Type B pancreatic cell (in vitro differentiated cells): ENCODE data around the gene KIDINS220. TPM values are rescaled to one million over a fixed set of nuclear protein-coding genes. Genes with fewer than 3 reads are reported as not detected.

Experiments used
- DNase-seq: peaks from one replicate; pipeline ENCODE4 v3.0.0; 2021; ENCODE audit warnings: mixed read lengths; ENCODE audit not compliant: unreplicated experiment; ENCODE audit errors: extremely low spot score
- H3K27ac Mint-ChIP-seq: 2 replicates; pipeline ENCODE4 v1.8.0; 2021; ENCODE audit warnings: mild to moderate bottlenecking, mixed read lengths
- H3K27me3 Mint-ChIP-seq: 2 replicates; pipeline ENCODE4 v1.8.0; 2021; ENCODE audit warnings: mixed read lengths
- H3K36me3 Mint-ChIP-seq: 2 replicates; pipeline ENCODE4 v1.8.0; 2021; ENCODE audit warnings: mixed read lengths
- H3K4me1 Mint-ChIP-seq: one replicate; pipeline ENCODE4 v1.8.0; 2021; ENCODE audit warnings: mixed read lengths; ENCODE audit not compliant: unreplicated experiment
- H3K4me3 Mint-ChIP-seq: 2 replicates; pipeline ENCODE4 v1.8.0; 2021; ENCODE audit warnings: mild to moderate bottlenecking, mixed read lengths
- H3K9me3 Mint-ChIP-seq: 2 replicates; pipeline ENCODE4 v1.8.0; 2021; ENCODE audit warnings: mixed read lengths
- total RNA-seq: library from RNA; stranded (reverse); gene quantifications from 2 replicates; pipeline ENCODE4 v1.2.1, GENCODE V29; 2021; ENCODE audit warnings: low replicate concordance
- TF ChIP-seq, protein P1 (sequence below): fragments of 200-600 bp; sonication (generic); conservative IDR thresholded peaks from 2 replicates; pipeline ENCODE4 v1.5.0; 2021; ENCODE audit warnings: antibody characterized with exemption, mild to moderate bottlenecking

Gene KIDINS220
- total RNA-seq, 1 donor from 2014 or later: 73.1 TPM

DNA sequence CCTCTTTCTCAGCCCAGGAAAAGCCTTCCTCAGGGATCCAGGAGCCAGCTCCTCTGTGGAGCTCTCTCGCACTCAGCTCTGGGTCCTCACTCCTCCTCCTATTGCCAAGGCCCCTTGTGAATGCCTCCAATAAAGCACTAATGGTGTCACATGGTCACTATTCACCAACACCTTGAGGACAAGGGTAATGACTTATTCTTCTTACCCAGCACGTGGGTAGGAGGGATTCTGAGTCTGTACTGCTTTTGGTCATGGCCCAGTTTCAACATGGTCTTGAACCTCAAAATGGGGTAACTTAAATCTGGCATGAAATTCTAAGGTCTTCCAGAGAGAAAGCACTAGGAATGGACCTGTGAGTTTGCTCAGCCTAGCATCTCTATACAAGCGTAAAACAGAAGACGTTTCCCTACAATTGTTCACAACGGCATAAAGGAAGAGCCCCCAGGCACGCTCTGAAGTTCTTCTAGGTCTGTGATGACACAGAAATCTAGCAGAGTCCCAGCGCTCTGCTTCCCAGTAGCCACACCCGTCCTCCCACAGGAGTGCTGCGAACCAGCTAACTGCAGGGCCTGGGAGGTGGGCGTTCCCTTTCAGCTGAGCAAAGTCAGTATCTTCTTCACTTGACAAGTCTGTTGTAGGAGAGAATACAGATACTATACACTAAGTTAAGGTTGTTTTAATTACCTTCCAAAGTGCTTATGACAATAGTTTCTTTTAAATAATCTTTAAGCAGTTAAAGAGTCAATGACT, 14.6 kb upstream of the KIDINS220 start:
- H3K36me3 Mint-ChIP-seq: peaks cover 7% of the 10 kb centered on the region
- no peaks in the 10 kb centered on the region for H3K9me3 Mint-ChIP-seq
- H3K4me3 Mint-ChIP-seq: no peak overlapping the region
- H3K27ac Mint-ChIP-seq: peak overlapping the region; percentile 15
- TF ChIP-seq, protein P1, sequence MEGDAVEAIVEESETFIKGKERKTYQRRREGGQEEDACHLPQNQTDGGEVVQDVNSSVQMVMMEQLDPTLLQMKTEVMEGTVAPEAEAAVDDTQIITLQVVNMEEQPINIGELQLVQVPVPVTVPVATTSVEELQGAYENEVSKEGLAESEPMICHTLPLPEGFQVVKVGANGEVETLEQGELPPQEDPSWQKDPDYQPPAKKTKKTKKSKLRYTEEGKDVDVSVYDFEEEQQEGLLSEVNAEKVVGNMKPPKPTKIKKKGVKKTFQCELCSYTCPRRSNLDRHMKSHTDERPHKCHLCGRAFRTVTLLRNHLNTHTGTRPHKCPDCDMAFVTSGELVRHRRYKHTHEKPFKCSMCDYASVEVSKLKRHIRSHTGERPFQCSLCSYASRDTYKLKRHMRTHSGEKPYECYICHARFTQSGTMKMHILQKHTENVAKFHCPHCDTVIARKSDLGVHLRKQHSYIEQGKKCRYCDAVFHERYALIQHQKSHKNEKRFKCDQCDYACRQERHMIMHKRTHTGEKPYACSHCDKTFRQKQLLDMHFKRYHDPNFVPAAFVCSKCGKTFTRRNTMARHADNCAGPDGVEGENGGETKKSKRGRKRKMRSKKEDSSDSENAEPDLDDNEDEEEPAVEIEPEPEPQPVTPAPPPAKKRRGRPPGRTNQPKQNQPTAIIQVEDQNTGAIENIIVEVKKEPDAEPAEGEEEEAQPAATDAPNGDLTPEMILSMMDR: no peak
- H3K4me1 Mint-ChIP-seq: peaks cover 6% of the 10 kb centered on the region
- DNase-seq: no peak
- no peaks in the 10 kb centered on the region for H3K27me3 Mint-ChIP-seq

DNA sequence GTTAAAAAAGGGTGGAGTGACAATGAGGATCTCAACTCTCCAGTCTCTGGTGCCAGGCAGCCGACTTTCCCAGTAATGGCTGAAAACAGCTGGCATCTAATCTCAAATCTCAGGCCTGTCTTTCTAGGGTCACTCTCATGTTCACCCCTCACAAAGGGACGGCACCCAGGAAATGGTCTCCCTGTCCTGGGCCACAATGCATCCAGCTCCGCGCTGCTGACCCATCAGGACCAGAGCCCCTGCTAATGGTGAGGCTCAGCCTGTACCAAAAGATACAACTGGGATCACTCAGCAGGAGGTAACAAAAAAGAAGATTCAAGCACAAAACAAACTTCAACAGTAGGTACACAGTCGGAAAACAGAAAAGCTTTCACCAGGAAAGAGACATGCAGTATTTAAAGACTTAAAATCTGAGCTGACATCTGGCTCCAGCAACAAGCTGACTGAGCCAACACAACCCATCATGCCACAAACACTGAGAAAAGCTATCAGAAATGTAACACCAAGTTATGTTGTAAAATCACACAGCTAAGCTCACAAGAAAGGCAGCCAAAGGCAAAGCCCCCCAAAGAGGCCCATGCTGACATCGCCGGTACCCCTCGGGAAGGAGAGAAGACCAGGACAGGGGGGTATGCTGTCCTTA, 13.6 kb upstream of the KIDINS220 start:
- no peak for DNase-seq
- Mint-ChIP-seq H3K27me3 (no peaks in the 10 kb centered on the region), H3K9me3 (no peaks in the 10 kb centered on the region), H3K4me1 (peaks cover 6% of the 10 kb centered on the region), H3K4me3 (no peak overlapping the region), H3K27ac (no peak overlapping the region), H3K36me3 (peaks cover 4% of the 10 kb centered on the region)
- TF ChIP-seq, protein P1: no peak

DNA sequence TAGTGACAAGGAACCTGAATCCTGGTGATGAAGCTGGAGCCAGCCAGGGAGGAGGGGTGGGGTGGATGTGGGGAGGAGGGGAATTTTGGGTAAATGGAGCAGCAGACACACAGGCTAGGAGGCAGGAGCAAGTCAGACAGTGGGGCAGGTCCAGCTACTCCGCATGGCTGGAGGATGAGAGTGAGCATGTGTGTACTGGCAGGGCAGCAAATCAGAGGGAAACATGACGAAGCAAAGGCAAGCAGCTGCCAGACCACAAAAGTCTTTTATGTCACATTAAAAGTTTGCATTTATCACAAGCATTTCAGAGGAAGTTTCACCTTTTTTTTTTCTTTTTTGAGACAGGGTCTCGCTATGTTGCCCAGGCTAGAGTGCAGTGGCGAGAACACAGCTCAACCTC, 11.9 kb upstream of the KIDINS220 start:
- H3K27ac Mint-ChIP-seq: no peak overlapping the region

DNA sequence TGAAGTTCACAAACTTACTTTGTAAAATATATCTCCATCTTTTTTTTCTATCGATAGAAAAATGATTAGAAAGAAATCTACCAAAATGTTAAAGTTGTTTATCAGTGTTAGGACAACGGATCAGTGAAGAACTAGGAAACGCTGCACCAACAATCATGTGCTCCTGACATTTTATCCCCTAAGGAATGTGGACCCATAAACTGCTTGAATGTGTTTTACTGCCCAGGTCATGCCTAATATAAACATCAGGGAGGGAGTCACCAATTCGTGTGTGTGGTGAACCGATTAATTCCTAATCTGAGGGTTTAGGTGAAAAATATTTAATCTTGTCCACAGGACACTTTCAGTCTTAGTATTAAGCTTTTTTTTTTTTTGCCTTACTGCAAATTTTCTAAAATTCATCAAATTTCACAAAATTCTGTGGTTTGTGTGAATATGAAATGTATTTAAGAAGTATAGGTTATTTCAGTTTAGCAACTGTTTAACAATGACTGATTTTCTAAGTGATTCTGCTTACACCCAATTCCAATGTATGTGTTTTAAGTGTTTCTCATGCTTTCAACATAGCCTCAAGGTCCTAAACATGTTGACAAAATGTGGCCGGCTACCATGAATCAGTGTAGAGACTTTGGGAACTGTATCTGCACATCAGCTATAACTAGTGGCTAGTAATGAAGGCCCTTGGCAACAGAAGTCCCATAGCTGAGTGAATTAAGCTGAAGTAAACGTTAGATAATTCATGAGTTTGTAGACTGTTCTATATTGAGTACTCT, 11.1 kb upstream of the KIDINS220 start:
- DNase-seq: no peak
- Mint-ChIP-seq H3K9me3 (no peaks in the 10 kb centered on the region), H3K27me3 (no peaks in the 10 kb centered on the region), H3K4me3 (no peak overlapping the region), H3K4me1 (peaks cover 6% of the 10 kb centered on the region), H3K36me3 (peaks cover 3% of the 10 kb centered on the region), H3K27ac (no peak overlapping the region)
- TF ChIP-seq, protein P1: no peak

More for the DNA sequence above, 11.9 kb upstream of the KIDINS220 start:
- Mint-ChIP-seq H3K36me3 (peaks cover 3% of the 10 kb centered on the region), H3K9me3 (no peaks in the 10 kb centered on the region), H3K4me3 (no peak overlapping the region), H3K4me1 (peaks cover 6% of the 10 kb centered on the region), H3K27me3 (no peaks in the 10 kb centered on the region)
- no peak for DNase-seq
- TF ChIP-seq, protein P1: no peak

DNA sequence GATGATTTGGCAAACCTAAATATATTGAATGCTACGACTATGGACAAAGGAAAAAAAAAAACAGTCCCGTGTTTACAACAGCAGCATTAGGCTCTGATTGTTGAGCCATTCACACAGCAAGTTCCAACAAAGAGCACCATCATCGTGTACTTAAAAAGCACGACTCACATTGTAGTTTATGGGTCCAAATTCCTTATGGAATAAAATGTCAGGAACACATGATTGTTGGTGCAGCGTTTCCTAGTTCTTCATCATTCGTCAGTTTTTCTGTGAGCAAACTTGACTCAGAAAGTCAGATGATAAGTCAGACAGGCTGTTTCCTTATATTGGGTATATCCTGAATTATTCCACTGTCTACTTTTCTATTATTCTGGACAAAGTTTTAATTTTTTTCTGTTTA, 10.0 kb upstream of the KIDINS220 start:
- peaks cover 3% of the 10 kb centered on the region for H3K36me3 Mint-ChIP-seq
- no peak overlapping the region for H3K4me3 Mint-ChIP-seq
- TF ChIP-seq, protein P1: no peak
- peaks cover 6% of the 10 kb centered on the region for H3K4me1 Mint-ChIP-seq
- H3K27ac Mint-ChIP-seq: no peak overlapping the region
- no peak for DNase-seq
- no peaks in the 10 kb centered on the region for H3K27me3 Mint-ChIP-seq
- no peaks in the 10 kb centered on the region for H3K9me3 Mint-ChIP-seq
